Mesenchymal stem cell (in vitro differentiated cells and primary cell): ENCODE measurements around the gene PANK2.

Experiments used
- DNase-seq: peaks from one replicate; pipeline ENCODE4 v3.0.0-alpha.2; 2013
- H2AFZ ChIP-seq: one replicate; pipeline ENCODE4 v1.6.1; 2013; ENCODE audit warnings: low read depth, mild to moderate bottlenecking, control low read depth, inconsistent platforms, low read length, moderate library complexity
- H2AK5ac ChIP-seq: 2 replicates; pipeline ENCODE4 v1.6.1; 2013; ENCODE audit warnings: low read length, moderate library complexity, mild to moderate bottlenecking, inconsistent platforms; ENCODE audit not compliant: severe bottlenecking
- H2BK120ac ChIP-seq: one replicate; pipeline ENCODE4 v1.6.1; 2013; ENCODE audit warnings: low read depth, mild to moderate bottlenecking, inconsistent platforms, low read length, moderate library complexity
- H2BK12ac ChIP-seq, 2 experiments: one replicate each; pipeline ENCODE4 v1.6.1; 2013; ENCODE audit warnings: inconsistent platforms in 2 of 2, low read length in 2 of 2, mild to moderate bottlenecking in 2 of 2, moderate library complexity in 2 of 2, control low read depth in 1 of 2
- H2BK15ac ChIP-seq: one replicate; pipeline ENCODE4 v1.6.1; 2013; ENCODE audit warnings: mild to moderate bottlenecking, low read depth, inconsistent platforms; ENCODE audit not compliant: poor library complexity, severe bottlenecking
- H2BK5ac ChIP-seq: 2 replicates; pipeline ENCODE4 v1.6.1; 2013; ENCODE audit warnings: low read depth, mild to moderate bottlenecking, low read length, control low read depth, inconsistent platforms; ENCODE audit not compliant: poor library complexity, severe bottlenecking
- H3K14ac ChIP-seq, 2 experiments: one replicate each; pipeline ENCODE4 v1.6.1; 2013; ENCODE audit warnings: inconsistent platforms in 2 of 2, low read length in 2 of 2, control low read depth in 1 of 2, mild to moderate bottlenecking in 1 of 2, moderate library complexity in 1 of 2
- H3K18ac ChIP-seq, 2 experiments: one replicate each; pipeline ENCODE4 v1.6.1; 2013; ENCODE audit warnings: inconsistent platforms in 2 of 2, low read length in 2 of 2, control low read depth in 1 of 2, low read depth in 1 of 2, mild to moderate bottlenecking in 1 of 2
- H3K23ac ChIP-seq, 2 experiments: one replicate each; pipeline ENCODE4 v1.6.1; 2013; ENCODE audit warnings: inconsistent platforms in 2 of 2, low read length in 2 of 2, mild to moderate bottlenecking in 2 of 2, moderate library complexity in 2 of 2, control low read depth in 1 of 2
- H3K27ac ChIP-seq: 2 replicates; pipeline ENCODE4 v1.5.1; 2013; ENCODE audit warnings: mild to moderate bottlenecking, moderate library complexity, low read length, control low read depth, inconsistent platforms; ENCODE audit not compliant: poor library complexity, severe bottlenecking
- H3K27me3 ChIP-seq, 2 experiments: 2 replicates each; pipeline versions ENCODE4 v1.6.1 to v1.7.0; 2013; ENCODE audit warnings: low read length in 2 of 2, mild to moderate bottlenecking in 2 of 2, moderate library complexity in 2 of 2, control low read depth in 1 of 2, inconsistent platforms in 1 of 2; ENCODE audit not compliant: control insufficient read depth in 1 of 2, insufficient read depth in 1 of 2
- H3K36me3 ChIP-seq, 2 experiments: 2 replicates each; pipeline versions ENCODE4 v1.6.1 to v1.7.0; 2013; ENCODE audit warnings: low read length in 2 of 2, control low read depth in 1 of 2, inconsistent platforms in 1 of 2, low read depth in 1 of 2, mild to moderate bottlenecking in 1 of 2; ENCODE audit not compliant: insufficient read depth in 2 of 2, control insufficient read depth in 1 of 2
- H3K4ac ChIP-seq, 2 experiments: one replicate each; pipeline ENCODE4 v1.6.1; 2013; ENCODE audit warnings: inconsistent platforms in 2 of 2, low read length in 2 of 2, mild to moderate bottlenecking in 2 of 2, moderate library complexity in 2 of 2, control low read depth in 1 of 2, low read depth in 1 of 2
- H3K4me1 ChIP-seq: 2 replicates; pipeline ENCODE4 v1.6.1; 2013; ENCODE audit warnings: low read depth, low read length, control low read depth; ENCODE audit not compliant: control insufficient read depth, insufficient read depth
- H3K4me2 ChIP-seq: 2 replicates; pipeline ENCODE4 v1.6.1; 2013; ENCODE audit warnings: low read length, mild to moderate bottlenecking, inconsistent platforms; ENCODE audit not compliant: poor library complexity, severe bottlenecking
- H3K4me3 ChIP-seq, 2 experiments: 2 replicates each; pipeline versions ENCODE4 v1.5.1 to v1.7.0; 2013; ENCODE audit warnings: low read length in 2 of 2, mild to moderate bottlenecking in 2 of 2, control low read depth in 1 of 2, low read depth in 1 of 2; ENCODE audit not compliant: insufficient read depth in 1 of 2
- H3K79me1 ChIP-seq: replicated peaks from 2 replicates; pipeline ENCODE4 v1.6.1; 2013; ENCODE audit warnings: mild to moderate bottlenecking, control low read depth, low read length, inconsistent platforms; ENCODE audit not compliant: poor library complexity, severe bottlenecking
- H3K9ac ChIP-seq: 2 replicates; pipeline ENCODE4 v1.7.0; 2013; ENCODE audit warnings: mild to moderate bottlenecking, low read length, moderate library complexity
- H3K9me3 ChIP-seq: 2 replicates; pipeline ENCODE4 v1.7.0; 2013; ENCODE audit warnings: mild to moderate bottlenecking, low read length; ENCODE audit not compliant: control insufficient read depth
- H4K8ac ChIP-seq: one replicate; pipeline ENCODE4 v1.6.1; 2013; ENCODE audit warnings: inconsistent platforms, mild to moderate bottlenecking, low read length, moderate library complexity
- H4K91ac ChIP-seq: one replicate; pipeline ENCODE4 v1.6.1; 2013; ENCODE audit warnings: mild to moderate bottlenecking, low read length, inconsistent platforms
- WGBS: methylation state at CpG from one replicate; pipeline ENCODE4 v1.1.7; 2013; ENCODE audit warnings: mixed read lengths; 5-methylcytosine and 5-hydroxymethylcytosine counted together

The PANK2 gene

GRCh38 chr20:3927486-3928291 lies 38.5 kb downstream of the PANK2 start:
- Histone ChIP-seq H2BK120ac (no peak overlapping the region), H3K27ac (no peak overlapping the region), H3K36me3 (peaks cover 38 to 69% of the 10 kb centered on the region in 2 experiments), H3K4me3 (no peak overlapping the region), H3K14ac (no peak overlapping the region), H2BK15ac (no peak overlapping the region), H3K4me1 (peaks cover 38% of the 10 kb centered on the region), H3K23ac (no peak overlapping the region), H3K9me3 (no peaks in the 10 kb centered on the region), H3K79me1 (peaks cover 31% of the 10 kb centered on the region), H3K18ac (peak overlapping the region in 1 of 2 experiments; percentile 28), H4K8ac (peak overlapping the region; percentile 27), H2AFZ (no peak overlapping the region), H4K91ac (no peak overlapping the region), H2AK5ac (no peak overlapping the region), H2BK12ac (no peak overlapping the region), H3K9ac (peak overlapping the region; percentile 47), H3K27me3 (no peaks in the 10 kb centered on the region), H2BK5ac (no peak overlapping the region), H3K4ac (no peak overlapping the region), H3K4me2 (no peak overlapping the region)
- peak; percentile 65 for DNase-seq
- WGBS = 79% methylated on average over 10 of the region's 10 CpGs

DNA sequence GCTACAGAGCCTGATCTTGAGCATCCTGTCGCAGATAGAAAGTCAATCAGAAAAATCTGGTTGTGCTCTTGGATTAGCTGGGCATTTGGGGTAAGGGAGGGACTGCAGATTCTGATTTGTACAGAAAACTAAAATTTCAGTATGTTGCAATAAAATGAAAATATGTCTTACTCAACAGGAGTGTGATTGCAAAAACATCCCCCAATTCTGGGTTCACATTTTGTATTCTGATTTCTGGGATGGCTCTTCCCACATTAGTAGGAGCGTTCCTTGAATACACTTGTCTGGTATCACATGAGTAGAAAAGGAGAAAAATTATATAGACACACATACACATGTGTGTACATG lies 40.5 kb downstream of the PANK2 start:
- no peak overlapping the region for H3K23ac ChIP-seq
- no peak overlapping the region for H2AFZ ChIP-seq
- H3K4ac ChIP-seq = no peak overlapping the region
- no peak overlapping the region for H4K8ac ChIP-seq
- H3K18ac ChIP-seq = no peak overlapping the region
- H3K36me3 ChIP-seq = peaks cover 32 to 69% of the 10 kb centered on the region in 2 experiments
- WGBS = 89% methylated on average over 1 of the region's 2 CpGs
- H4K91ac ChIP-seq = no peak overlapping the region
- no peak overlapping the region for H3K14ac ChIP-seq
- no peak overlapping the region for H2AK5ac ChIP-seq
- H3K79me1 ChIP-seq = peaks cover 19% of the 10 kb centered on the region
- no peak for DNase-seq
- H2BK120ac ChIP-seq = no peak overlapping the region
- H3K9ac ChIP-seq = peak overlapping the region; percentile 81
- no peak overlapping the region for H3K27ac ChIP-seq
- H2BK15ac ChIP-seq = no peak overlapping the region
- H3K4me3 ChIP-seq = no peak overlapping the region
- H3K4me1 ChIP-seq = peaks cover 30% of the 10 kb centered on the region
- H2BK5ac ChIP-seq = no peak overlapping the region
- H3K4me2 ChIP-seq = no peak overlapping the region
- no peaks in the 10 kb centered on the region for H3K27me3 ChIP-seq
- no peaks in the 10 kb centered on the region for H3K9me3 ChIP-seq
- no peak overlapping the region for H2BK12ac ChIP-seq

DNA sequence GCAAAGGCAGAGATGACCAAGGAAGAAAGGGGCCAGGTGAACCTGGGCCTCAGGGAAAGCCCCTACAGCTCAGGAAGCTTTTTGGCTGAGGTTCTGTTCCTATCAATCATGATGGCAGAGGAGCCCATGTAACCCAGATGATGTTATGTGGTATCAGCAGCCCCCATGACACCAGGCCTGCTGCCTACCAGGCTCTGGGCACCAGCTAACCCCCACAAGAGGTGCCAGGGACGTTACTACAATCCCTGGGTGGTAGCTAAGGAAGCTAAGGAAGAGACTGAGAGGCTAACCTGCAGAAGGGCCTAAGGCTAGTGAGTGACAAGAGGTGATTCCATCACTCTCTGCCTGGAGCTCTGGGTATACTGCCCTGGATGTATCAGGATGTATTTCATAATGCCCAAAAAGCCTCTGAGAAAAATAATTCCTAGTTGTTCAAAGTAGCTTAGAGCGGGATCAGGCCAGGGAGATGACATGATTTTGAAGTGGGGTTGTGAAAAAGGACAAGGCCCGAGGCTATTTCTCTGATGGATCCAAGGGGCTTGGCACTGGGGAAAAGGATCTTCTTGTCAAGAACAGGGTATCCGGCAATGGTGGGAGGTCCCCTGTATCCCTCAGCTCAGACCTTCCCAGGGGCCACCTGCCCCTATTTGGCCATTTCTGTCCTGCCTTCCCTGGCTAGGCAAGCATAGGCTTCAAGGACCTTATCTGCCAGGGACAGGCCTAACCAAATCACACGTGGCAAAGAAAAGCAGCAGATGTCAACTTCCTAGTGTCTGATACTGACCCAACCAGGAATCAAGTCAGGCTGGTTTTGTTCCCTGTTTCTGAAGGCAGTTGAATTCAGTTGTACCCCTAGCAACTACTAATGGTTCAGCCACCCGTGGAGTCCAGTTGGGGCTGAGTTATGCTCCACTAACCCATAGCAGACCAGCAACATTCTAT lies 41.3 kb downstream of the PANK2 start:
- H4K91ac ChIP-seq = no peak overlapping the region
- H3K4me1 ChIP-seq = peaks cover 25% of the 10 kb centered on the region
- no peak overlapping the region for H2BK5ac ChIP-seq
- no peak overlapping the region for H2BK120ac ChIP-seq
- no peak overlapping the region for H3K4me3 ChIP-seq
- peaks cover 18% of the 10 kb centered on the region for H3K79me1 ChIP-seq
- H4K8ac ChIP-seq = no peak overlapping the region
- H2AK5ac ChIP-seq = peak overlapping the region; percentile 70
- H2BK12ac ChIP-seq = no peak overlapping the region
- no peaks in the 10 kb centered on the region for H3K27me3 ChIP-seq
- no peak overlapping the region for H3K23ac ChIP-seq
- DNase-seq = no peak
- H3K4me2 ChIP-seq = no peak overlapping the region
- H3K14ac ChIP-seq = no peak overlapping the region
- peaks cover 24 to 70% of the 10 kb centered on the region in 2 experiments for H3K36me3 ChIP-seq
- no peak overlapping the region for H3K4ac ChIP-seq
- H3K18ac ChIP-seq = no peak overlapping the region
- H2AFZ ChIP-seq = no peak overlapping the region
- no peaks in the 10 kb centered on the region for H3K9me3 ChIP-seq
- H3K9ac ChIP-seq = peak overlapping the region; percentile 81
- H3K27ac ChIP-seq = peak overlapping the region; percentile 36
- WGBS = 85% methylated on average over 6 of the region's 6 CpGs
- no peak overlapping the region for H2BK15ac ChIP-seq

- no peak overlapping the region for H2AK5ac ChIP-seq
- H3K4me1 ChIP-seq = peaks cover 27% of the 10 kb centered on the region
- no peak overlapping the region for H3K4ac ChIP-seq
- no peak overlapping the region for H4K8ac ChIP-seq
- H3K4me2 ChIP-seq = no peak overlapping the region
- H2BK5ac ChIP-seq = no peak overlapping the region
- no peak overlapping the region for H2BK120ac ChIP-seq
- peak overlapping the region in 1 of 2 experiments; percentile 14 for H3K23ac ChIP-seq
- peaks cover 10% of the 10 kb centered on the region for H3K79me1 ChIP-seq
- H3K14ac ChIP-seq = no peak overlapping the region
- H3K9me3 ChIP-seq = no peaks in the 10 kb centered on the region
- no peak overlapping the region for H2BK15ac ChIP-seq
- peaks cover 16 to 74% of the 10 kb centered on the region in 2 experiments for H3K36me3 ChIP-seq
- H4K91ac ChIP-seq = no peak overlapping the region
- WGBS = 93% methylated on average over 3 of the region's 3 CpGs
- H3K18ac ChIP-seq = peak overlapping the region in 1 of 2 experiments; percentile 46
- H3K27ac ChIP-seq = no peak overlapping the region
- H3K9ac ChIP-seq = peak overlapping the region; percentile 81
- DNase-seq = no peak
- no peak overlapping the region for H3K4me3 ChIP-seq
- no peak overlapping the region for H2BK12ac ChIP-seq
- H3K27me3 ChIP-seq = no peaks in the 10 kb centered on the region
- H2AFZ ChIP-seq = no peak overlapping the region
Measured at GRCh38 chr20:3931664-3932063, 42.5 kb downstream of the PANK2 start.
